Measurements from ENCODE around the gene CRYBB1.

- no peak for TF ChIP-seq CTCF (IDR thresholded peaks at IDR 0.05)
- TF ChIP-seq POLR2A (IDR thresholded peaks at IDR 0.05) = no peak
Measured at GRCh38 chr22:26553056-26553752, 64.6 kb downstream of the CRYBB1 start.

Data from breast epithelium (tissue), 3 donors.